Measurements from ENCODE around the gene CSE1L.

- TF ChIP-seq CTCF (IDR thresholded peaks at IDR 0.05; ENCODE audit: low read depth, low read length) (no peak), POLR2A (IDR thresholded peaks at IDR 0.05; ENCODE audit: extremely low read depth, insufficient read length) (no peak)
These were observed 50.2 kb downstream of the CSE1L start for GRCh38 chr20:49096203-49096730.

Data from NB4 (cell line).